Measurements from ENCODE around the gene RBBP4. TPM values are rescaled to one million over a fixed set of nuclear protein-coding genes. Genes with fewer than 3 reads are reported as not detected.
"Not testable (repeated sequence)": the region's sequence is repeated elsewhere in the genome, so short reads cannot be mapped to it uniquely, and the experiment has no call there.

The RBBP4 gene
- polyA plus RNA-seq, 1 donor from 2014 or later = 270 TPM

DNA sequence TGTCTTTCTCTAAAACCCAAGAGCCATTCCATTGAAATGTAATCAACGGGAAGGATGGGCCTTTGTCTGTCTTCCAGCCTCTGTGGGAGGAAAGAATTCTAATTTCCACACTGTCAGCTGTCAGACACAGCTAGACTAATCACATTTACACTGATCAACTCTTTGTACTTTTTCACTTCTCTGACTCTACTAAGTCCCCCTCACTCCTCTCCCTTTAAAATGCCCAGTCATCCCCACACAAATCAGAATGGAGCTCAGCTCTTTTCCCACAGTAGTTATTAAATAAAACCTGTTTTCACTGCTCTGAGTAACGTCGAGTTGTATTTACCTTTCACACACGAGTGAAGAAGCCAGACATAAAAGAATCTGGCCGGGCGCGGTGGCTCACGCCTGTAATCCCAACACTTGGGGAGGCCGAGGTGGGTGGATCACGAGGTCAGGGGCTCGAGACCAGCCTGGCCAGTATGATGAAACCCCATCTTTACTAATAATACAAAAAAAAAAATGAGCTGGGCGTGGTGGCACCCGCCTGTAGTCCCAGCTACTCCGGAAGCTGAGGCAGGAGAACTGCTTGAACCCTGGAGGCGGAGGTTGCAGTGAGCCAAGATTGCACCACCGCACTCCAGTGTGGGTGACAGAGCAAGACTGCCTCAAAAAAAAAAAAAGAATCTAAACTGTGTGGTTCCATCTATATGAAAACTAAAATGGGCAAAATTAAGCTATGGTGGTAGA lies 13.9 kb upstream of the RBBP4 start:
- H3K4me2 ChIP-seq (ENCODE audit: low read length) = no peak overlapping the region
- no peaks in the 10 kb centered on the region for H3K36me3 ChIP-seq (ENCODE audit: insufficient read depth, low read length)
- peaks cover 10% of the 10 kb centered on the region for H3K79me2 ChIP-seq (replicated peaks; ENCODE audit: insufficient read depth, low read length)
- H3F3A ChIP-seq (ENCODE audit: insufficient read depth, low read length, poor library complexity, severe bottlenecking) = no peaks in the 10 kb centered on the region
- H3K27me3 ChIP-seq (ENCODE audit: insufficient read depth, low read depth, low read length) = no peaks in the 10 kb centered on the region
- no peaks in the 10 kb centered on the region for H3K9me3 ChIP-seq (ENCODE audit: low read length)
- H3K9me2 ChIP-seq (ENCODE audit: insufficient read depth, low read length) = no peaks in the 10 kb centered on the region
- no peaks in the 10 kb centered on the region for H4K20me1 ChIP-seq (ENCODE audit: insufficient read depth)
- no peak overlapping the region for H3K9ac ChIP-seq (ENCODE audit: low read length)
- TF ChIP-seq REST (IDR thresholded peaks at IDR 0.05; ENCODE audit: borderline replicate concordance) (no peak), EP300 (conservative IDR thresholded peaks at IDR 0.05; ENCODE audit: poor library complexity, severe bottlenecking) (no peak), MXI1 (conservative IDR thresholded peaks at IDR 0.05; ENCODE audit: poor library complexity, severe bottlenecking) (no peak), RAD21 (conservative IDR thresholded peaks at IDR 0.05) (no peak), SMC3 (conservative IDR thresholded peaks at IDR 0.05; ENCODE audit: poor library complexity) (no peak), CTCF (IDR thresholded peaks at IDR 0.05; ENCODE audit: poor library complexity, severe bottlenecking) (no peak), TAF1 (IDR thresholded peaks at IDR 0.05; ENCODE audit: low read depth) (no peak), EZH2 (IDR thresholded peaks at IDR 0.05; ENCODE audit: borderline replicate concordance, insufficient read depth, low read length, poor library complexity, severe bottlenecking) (no peak), POLR2AphosphoS5 (IDR thresholded peaks at IDR 0.05) (no peak)
- no peak overlapping the region for H3K4me3 ChIP-seq (ENCODE audit: low read length)
- H2AFZ ChIP-seq (ENCODE audit: low read depth, low read length) = no peak overlapping the region
- no peak overlapping the region for H3K27ac ChIP-seq (ENCODE audit: low read length)

DNA sequence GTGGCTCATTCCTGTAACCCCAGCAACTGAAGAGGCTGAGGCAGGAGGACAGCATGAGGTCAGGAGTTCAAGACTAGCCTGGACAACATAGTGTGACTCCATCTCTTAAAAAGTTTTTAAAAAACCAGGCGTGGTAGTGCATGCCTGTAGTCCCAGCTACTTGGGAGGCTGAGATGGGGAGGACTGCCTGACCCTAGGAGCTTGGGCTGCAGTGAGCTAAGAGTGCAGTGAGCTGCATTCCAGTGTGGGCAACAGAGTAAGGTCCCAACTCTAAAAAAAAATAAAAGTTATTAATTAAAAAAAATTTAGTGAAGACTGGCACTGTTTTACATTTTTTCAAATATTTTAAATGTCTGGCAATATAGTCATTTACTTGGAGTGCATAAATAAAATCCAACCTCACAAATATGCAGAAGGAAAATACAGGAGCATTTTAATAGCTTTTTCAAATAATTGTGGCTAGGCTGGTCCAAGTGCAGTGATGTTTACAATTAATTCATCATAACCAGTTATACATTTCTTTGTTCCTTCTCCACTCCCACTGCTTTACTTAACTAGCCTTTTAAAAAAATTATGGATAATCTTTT lies 11.4 kb upstream of the RBBP4 start:
- Histone ChIP-seq H3K9ac (ENCODE audit: low read length) (no peak overlapping the region), H3K27me3 (ENCODE audit: insufficient read depth, low read depth, low read length) (no peaks in the 10 kb centered on the region), H3F3A (ENCODE audit: insufficient read depth, low read length, poor library complexity, severe bottlenecking) (no peaks in the 10 kb centered on the region), H3K4me2 (ENCODE audit: low read length) (no peak overlapping the region), H3K79me2 (replicated peaks; ENCODE audit: insufficient read depth, low read length) (peaks cover 10% of the 10 kb centered on the region), H3K4me3 (ENCODE audit: low read length) (no peak overlapping the region), H3K36me3 (ENCODE audit: insufficient read depth, low read length) (no peaks in the 10 kb centered on the region), H3K9me2 (ENCODE audit: insufficient read depth, low read length) (no peaks in the 10 kb centered on the region), H3K9me3 (ENCODE audit: low read length) (no peaks in the 10 kb centered on the region), H4K20me1 (ENCODE audit: insufficient read depth) (no peaks in the 10 kb centered on the region), H2AFZ (ENCODE audit: low read depth, low read length) (no peak overlapping the region), H3K27ac (ENCODE audit: low read length) (no peak overlapping the region)
- TF ChIP-seq EZH2 (IDR thresholded peaks at IDR 0.05; ENCODE audit: borderline replicate concordance, insufficient read depth, low read length, poor library complexity, severe bottlenecking) = no peak
- TF ChIP-seq SMC3 (conservative IDR thresholded peaks at IDR 0.05; ENCODE audit: poor library complexity) = no peak
- no peak for TF ChIP-seq EP300 (conservative IDR thresholded peaks at IDR 0.05; ENCODE audit: poor library complexity, severe bottlenecking)
- TF ChIP-seq CTCF (IDR thresholded peaks at IDR 0.05; ENCODE audit: poor library complexity, severe bottlenecking) = no peak
- no peak for TF ChIP-seq RAD21 (conservative IDR thresholded peaks at IDR 0.05)
- TF ChIP-seq MXI1 (conservative IDR thresholded peaks at IDR 0.05; ENCODE audit: poor library complexity, severe bottlenecking) = no peak
- TF ChIP-seq TAF1 (IDR thresholded peaks at IDR 0.05; ENCODE audit: low read depth) = no peak
- TF ChIP-seq POLR2AphosphoS5 (IDR thresholded peaks at IDR 0.05) = no peak

DNA sequence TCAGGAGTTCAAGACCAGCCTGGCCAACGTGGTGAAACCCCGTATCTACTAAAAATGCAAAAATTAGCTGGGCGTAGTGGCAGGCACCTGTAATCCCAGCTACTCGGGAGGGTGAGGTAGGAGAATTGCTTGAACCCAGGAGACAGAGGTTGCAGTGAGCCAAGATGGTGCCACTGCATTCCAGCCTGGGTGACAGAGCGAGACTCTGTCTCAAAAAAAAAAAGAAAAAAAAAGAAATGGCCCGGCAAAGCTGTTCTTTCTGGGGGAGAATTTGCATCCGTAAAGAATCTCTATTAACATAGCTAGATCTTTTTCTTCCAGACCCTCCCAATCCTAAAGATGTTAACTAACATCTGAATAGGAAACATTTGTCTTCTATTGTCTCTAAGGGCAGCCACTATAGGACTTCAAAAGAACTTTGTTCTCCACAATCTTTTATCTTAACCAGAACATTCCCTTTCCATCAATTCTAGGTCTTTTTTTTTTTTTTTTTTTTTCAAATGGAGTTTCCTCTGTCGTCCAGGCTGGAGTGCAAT lies 8.6 kb upstream of the RBBP4 start:
- not testable (repeated sequence) for H3K9me3 ChIP-seq (ENCODE audit: low read length); H3K4me2 ChIP-seq (ENCODE audit: low read length); H3K36me3 ChIP-seq (ENCODE audit: insufficient read depth, low read length); H3F3A ChIP-seq (ENCODE audit: insufficient read depth, low read length, poor library complexity, severe bottlenecking); H3K9ac ChIP-seq (ENCODE audit: low read length); H3K27me3 ChIP-seq (ENCODE audit: insufficient read depth, low read depth, low read length); H3K4me3 ChIP-seq (ENCODE audit: low read length); H4K20me1 ChIP-seq (ENCODE audit: insufficient read depth); H3K9me2 ChIP-seq (ENCODE audit: insufficient read depth, low read length); H2AFZ ChIP-seq (ENCODE audit: low read depth, low read length); H3K27ac ChIP-seq (ENCODE audit: low read length)
- H3K79me2 ChIP-seq (replicated peaks; ENCODE audit: insufficient read depth, low read length) = peaks cover 14% of the 10 kb centered on the region
